Measurements from ENCODE around the gene TTC27. TPM values are rescaled to one million over a fixed set of nuclear protein-coding genes. Genes with fewer than 3 reads are reported as not detected.

Gene TTC27
- total and polyA plus RNA-seq, 2 of the 13 experiments (the other 11 are each of a cell fraction or from before 2014, with no cell fraction given), result 26.7 to 44.7 TPM

DNA sequence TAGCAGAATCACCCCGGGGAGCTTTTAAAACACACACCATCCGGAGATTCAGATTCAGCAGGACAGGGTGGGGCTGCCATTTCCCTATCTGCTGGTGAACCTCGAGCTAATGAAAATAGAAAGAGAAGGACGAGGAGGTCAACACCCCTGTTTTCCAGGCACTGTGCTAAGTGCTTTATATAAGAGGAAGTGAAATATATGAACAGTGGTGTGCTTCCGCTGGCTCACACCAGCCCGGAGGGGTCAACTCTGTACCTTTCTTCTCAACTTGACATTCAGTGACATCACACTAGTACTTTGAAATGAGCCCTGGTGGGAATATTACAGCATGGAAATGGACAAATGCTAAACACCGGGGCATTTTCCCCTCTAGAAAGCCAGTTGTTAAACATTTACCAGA, 210.6 kb downstream of the TTC27 start (continued):
- TF ChIP-seq, protein P1, sequence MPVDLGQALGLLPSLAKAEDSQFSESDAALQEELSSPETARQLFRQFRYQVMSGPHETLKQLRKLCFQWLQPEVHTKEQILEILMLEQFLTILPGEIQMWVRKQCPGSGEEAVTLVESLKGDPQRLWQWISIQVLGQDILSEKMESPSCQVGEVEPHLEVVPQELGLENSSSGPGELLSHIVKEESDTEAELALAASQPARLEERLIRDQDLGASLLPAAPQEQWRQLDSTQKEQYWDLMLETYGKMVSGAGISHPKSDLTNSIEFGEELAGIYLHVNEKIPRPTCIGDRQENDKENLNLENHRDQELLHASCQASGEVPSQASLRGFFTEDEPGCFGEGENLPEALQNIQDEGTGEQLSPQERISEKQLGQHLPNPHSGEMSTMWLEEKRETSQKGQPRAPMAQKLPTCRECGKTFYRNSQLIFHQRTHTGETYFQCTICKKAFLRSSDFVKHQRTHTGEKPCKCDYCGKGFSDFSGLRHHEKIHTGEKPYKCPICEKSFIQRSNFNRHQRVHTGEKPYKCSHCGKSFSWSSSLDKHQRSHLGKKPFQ (CRISPR knock-in tag; IDR thresholded peaks at IDR 0.05; ENCODE audit: insufficient replicate concordance), result peak; percentile 98
- no peak for TF ChIP-seq ZBTB20 (CRISPR knock-in tag; IDR thresholded peaks at IDR 0.05; ENCODE audit: borderline replicate concordance, low read depth)

DNA sequence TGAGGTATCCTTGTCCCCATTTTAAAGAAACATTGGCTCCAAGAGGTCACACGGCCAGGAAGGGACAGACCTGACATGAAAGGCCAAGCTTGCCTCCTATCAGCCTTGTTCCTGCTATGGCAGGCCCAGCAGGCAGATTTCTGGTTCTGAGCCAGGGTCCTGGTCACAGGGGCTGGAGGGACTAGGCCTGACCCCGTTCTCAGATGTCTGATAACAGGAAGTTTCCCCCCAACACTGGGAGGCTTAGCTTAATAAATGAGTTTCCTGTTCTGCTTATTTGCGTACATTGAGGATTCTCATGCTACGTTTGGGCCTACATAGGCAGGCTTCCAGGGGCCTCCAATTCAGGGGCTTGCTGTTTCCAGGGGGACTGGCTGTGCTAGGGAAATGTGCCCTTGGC, 211.1 kb downstream of the TTC27 start:
- Histone ChIP-seq H3K9ac (ENCODE audit: insufficient read depth, low read depth, low read length) (no peak overlapping the region), H4K20me1 (ENCODE audit: insufficient read depth, low read length) (no peaks in the 10 kb centered on the region), H3K27me3 (ENCODE audit: control insufficient read depth in 1 of 2, insufficient read depth in 2 of 2, low read length in 2 of 2) (peaks cover 2 to 22% of the 10 kb centered on the region in 2 experiments; a peak in 3 of 5 replicates), H3K36me3 (replicated peaks in 1 of 2; ENCODE audit: control insufficient read depth in 1 of 2, insufficient read depth in 2 of 2, low read length in 2 of 2) (no peaks in the 10 kb centered on the region), H3K79me2 (ENCODE audit: insufficient read depth, low read length) (no peaks in the 10 kb centered on the region), H3K4me3 (replicated peaks in 1 of 3; ENCODE audit: insufficient read depth in 1 of 3, low read depth in 2 of 3, low read length in 3 of 3) (no peak overlapping the region), H3K27ac (ENCODE audit: extremely low read length, insufficient read depth, low read length) (no peak overlapping the region), H3K4me1 (ENCODE audit: insufficient read depth, low read length) (peaks cover 8% of the 10 kb centered on the region; the same call in 1 of the 2 replicates), H3K9me3 (ENCODE audit: low read length) (no peaks in the 10 kb centered on the region), H2AFZ (ENCODE audit: low read length) (no peak overlapping the region), H3K4me2 (ENCODE audit: low read depth, low read length) (no peak overlapping the region)
- ATAC-seq (no peak; the same call in 2 of the 3 replicates), DNase-seq (ENCODE audit: low spot score) (no peak), FAIRE-seq (no peak)
- BruUV-seq (replicated peaks), result no TSS peak
- ChIA-PET CTCF (ENCODE audit: low intra/inter-chr PET ratio, low total read pairs) (no interaction called here), POLR2A (no interaction called here)
- 50% methylated on average over 4 of the region's 4 CpGs for WGBS (ENCODE audit: low lambda C conversion rate)
- TF ChIP-seq RBM22 (optimal IDR thresholded peaks at IDR 0.05; ENCODE audit: low read length) (no peak), GATA4 (IDR thresholded peaks at IDR 0.05; ENCODE audit: borderline replicate concordance, low read depth) (no peak), SAP130 (CRISPR knock-in tag; IDR thresholded peaks at IDR 0.05; ENCODE audit: low read depth) (no peak), KAT2B (IDR thresholded peaks at IDR 0.05; ENCODE audit: borderline replicate concordance, low read depth, low read length) (no peak), ZNF772 (CRISPR knock-in tag; IDR thresholded peaks at IDR 0.05) (no peak), ZNF34 (CRISPR knock-in tag; IDR thresholded peaks at IDR 0.05; ENCODE audit: borderline replicate concordance) (no peak)
- TF ChIP-seq, protein P2, sequence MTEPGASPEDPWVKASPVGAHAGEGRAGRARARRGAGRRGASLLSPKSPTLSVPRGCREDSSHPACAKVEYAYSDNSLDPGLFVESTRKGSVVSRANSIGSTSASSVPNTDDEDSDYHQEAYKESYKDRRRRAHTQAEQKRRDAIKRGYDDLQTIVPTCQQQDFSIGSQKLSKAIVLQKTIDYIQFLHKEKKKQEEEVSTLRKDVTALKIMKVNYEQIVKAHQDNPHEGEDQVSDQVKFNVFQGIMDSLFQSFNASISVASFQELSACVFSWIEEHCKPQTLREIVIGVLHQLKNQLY (CRISPR knock-in tag; IDR thresholded peaks at IDR 0.05), result no peak
- TF ChIP-seq, protein P3, sequence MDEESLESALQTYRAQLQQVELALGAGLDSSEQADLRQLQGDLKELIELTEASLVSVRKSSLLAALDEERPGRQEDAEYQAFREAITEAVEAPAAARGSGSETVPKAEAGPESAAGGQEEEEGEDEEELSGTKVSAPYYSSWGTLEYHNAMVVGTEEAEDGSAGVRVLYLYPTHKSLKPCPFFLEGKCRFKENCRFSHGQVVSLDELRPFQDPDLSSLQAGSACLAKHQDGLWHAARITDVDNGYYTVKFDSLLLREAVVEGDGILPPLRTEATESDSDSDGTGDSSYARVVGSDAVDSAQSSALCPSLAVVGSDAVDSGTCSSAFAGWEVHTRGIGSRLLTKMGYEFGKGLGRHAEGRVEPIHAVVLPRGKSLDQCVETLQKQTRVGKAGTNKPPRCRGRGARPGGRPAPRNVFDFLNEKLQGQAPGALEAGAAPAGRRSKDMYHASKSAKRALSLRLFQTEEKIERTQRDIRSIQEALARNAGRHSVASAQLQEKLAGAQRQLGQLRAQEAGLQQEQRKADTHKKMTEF (CRISPR knock-in tag; IDR thresholded peaks at IDR 0.05), result no peak
- TF ChIP-seq, protein P4, sequence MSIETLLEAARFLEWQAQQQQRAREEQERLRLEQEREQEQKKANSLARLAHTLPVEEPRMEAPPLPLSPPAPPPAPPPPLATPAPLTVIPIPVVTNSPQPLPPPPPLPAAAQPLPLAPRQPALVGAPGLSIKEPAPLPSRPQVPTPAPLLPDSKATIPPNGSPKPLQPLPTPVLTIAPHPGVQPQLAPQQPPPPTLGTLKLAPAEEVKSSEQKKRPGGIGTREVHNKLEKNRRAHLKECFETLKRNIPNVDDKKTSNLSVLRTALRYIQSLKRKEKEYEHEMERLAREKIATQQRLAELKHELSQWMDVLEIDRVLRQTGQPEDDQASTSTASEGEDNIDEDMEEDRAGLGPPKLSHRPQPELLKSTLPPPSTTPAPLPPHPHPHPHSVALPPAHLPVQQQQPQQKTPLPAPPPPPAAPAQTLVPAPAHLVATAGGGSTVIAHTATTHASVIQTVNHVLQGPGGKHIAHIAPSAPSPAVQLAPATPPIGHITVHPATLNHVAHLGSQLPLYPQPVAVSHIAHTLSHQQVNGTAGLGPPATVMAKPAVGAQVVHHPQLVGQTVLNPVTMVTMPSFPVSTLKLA (IDR thresholded peaks at IDR 0.05), result no peak
- intact Hi-C loops (cut with micrococcal nuclease; ENCODE audit: unreplicated experiment) (no loop called here), in situ Hi-C loops (cut with HindIII; ENCODE audit: extremely low pct_ligation_motif_present, low pct_unique_long_range_greater_than_20kb) (no loop called here)

Measured in HepG2 (cell line).